ENCODE data around the gene MYCBP2.

Gene MYCBP2

DNA sequence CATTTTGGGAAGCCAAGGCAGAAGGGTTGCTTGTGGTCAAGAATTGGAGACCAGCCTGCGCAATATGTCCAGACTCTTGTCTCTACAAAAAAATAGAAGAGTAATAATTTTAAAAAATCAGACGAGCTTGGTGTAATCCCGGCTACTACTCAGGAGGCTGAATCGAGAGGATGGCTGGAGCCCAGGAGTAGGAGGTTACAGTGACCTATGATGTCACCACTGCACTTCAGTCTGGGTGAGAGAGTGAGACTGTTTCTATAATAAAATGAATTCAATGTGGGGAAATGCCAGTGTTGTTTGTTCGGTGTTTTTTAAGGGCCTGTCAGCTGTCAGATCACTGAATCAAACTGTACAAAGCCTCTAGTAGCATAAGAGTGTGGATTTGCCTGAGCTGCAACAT is 298.7 kb downstream of the MYCBP2 start:
- CTCF ChIA-PET = interaction anchor here (0.9 kb wide), 1 partner anchor 1333 kb away, joined by 3 read pairs; no protein-coding TSS in a partner anchor
- Histone ChIP-seq H3K9me3 (ENCODE audit: control insufficient read depth, insufficient read depth, low read depth, low read length) (no peaks in the 10 kb centered on the region), H3K36me3 (ENCODE audit: control insufficient read depth in 2 of 2, insufficient read depth in 1 of 2, low read length in 2 of 2) (peaks cover 0 to 6% of the 10 kb centered on the region in 2 experiments; a peak in 1 of 3 replicates), H3K4me1 (ENCODE audit: control insufficient read depth, insufficient read depth, low read length) (0 out of 2 replicates have a peak, but pooled peaks cover 2% of the 10 kb centered on the region), H3K4me3 (ENCODE audit: low read depth, low read length) (peak overlapping the region; percentile 98), H3K27ac (ENCODE audit: extremely low read depth, low read depth, low read length) (no peak overlapping the region)
- POLR2A ChIA-PET = no interaction called here
- TF ChIP-seq ZBTB21 (tag by site-specific recombination; IDR thresholded peaks at IDR 0.05) = 0 out of 2 replicates have a peak, but pooled peaks have one; percentile 37
- no peak for TF ChIP-seq ZNF776 (tag by site-specific recombination; IDR thresholded peaks at IDR 0.05; ENCODE audit: borderline replicate concordance)
- TF ChIP-seq, protein P1, sequence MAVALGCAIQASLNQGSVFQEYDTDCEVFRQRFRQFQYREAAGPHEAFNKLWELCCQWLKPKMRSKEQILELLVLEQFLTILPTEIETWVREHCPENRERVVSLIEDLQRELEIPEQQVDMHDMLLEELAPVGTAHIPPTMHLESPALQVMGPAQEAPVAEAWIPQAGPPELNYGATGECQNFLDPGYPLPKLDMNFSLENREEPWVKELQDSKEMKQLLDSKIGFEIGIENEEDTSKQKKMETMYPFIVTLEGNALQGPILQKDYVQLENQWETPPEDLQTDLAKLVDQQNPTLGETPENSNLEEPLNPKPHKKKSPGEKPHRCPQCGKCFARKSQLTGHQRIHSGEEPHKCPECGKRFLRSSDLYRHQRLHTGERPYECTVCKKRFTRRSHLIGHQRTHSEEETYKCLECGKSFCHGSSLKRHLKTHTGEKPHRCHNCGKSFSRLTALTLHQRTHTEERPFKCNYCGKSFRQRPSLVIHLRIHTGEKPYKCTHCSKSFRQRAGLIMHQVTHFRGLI (tag by site-specific recombination; IDR thresholded peaks at IDR 0.05) = no peak
- TF ChIP-seq, protein P2, sequence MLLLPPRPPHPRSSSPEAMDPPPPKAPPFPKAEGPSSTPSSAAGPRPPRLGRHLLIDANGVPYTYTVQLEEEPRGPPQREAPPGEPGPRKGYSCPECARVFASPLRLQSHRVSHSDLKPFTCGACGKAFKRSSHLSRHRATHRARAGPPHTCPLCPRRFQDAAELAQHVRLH (tag by site-specific recombination; IDR thresholded peaks at IDR 0.05) = no peak
- TF ChIP-seq, protein P3, sequence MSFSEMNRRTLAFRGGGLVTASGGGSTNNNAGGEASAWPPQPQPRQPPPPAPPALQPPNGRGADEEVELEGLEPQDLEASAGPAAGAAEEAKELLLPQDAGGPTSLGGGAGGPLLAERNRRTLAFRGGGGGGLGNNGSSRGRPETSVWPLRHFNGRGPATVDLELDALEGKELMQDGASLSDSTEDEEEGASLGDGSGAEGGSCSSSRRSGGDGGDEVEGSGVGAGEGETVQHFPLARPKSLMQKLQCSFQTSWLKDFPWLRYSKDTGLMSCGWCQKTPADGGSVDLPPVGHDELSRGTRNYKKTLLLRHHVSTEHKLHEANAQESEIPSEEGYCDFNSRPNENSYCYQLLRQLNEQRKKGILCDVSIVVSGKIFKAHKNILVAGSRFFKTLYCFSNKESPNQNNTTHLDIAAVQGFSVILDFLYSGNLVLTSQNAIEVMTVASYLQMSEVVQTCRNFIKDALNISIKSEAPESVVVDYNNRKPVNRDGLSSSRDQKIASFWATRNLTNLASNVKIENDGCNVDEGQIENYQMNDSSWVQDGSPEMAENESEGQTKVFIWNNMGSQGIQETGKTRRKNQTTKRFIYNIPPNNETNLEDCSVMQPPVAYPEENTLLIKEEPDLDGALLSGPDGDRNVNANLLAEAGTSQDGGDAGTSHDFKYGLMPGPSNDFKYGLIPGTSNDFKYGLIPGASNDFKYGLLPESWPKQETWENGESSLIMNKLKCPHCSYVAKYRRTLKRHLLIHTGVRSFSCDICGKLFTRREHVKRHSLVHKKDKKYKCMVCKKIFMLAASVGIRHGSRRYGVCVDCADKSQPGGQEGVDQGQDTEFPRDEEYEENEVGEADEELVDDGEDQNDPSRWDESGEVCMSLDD (tag by site-specific recombination; IDR thresholded peaks at IDR 0.05) = no peak
- TF ChIP-seq ZNF416 (tag by site-specific recombination; IDR thresholded peaks at IDR 0.05) = no peak
- no peak for TF ChIP-seq ZNF501 (tag by site-specific recombination; IDR thresholded peaks at IDR 0.05)
- no peak for TF ChIP-seq ZBTB7A (tag by site-specific recombination; IDR thresholded peaks at IDR 0.05; ENCODE audit: low read depth)
- no peak for TF ChIP-seq KLF7 (tag by site-specific recombination; IDR thresholded peaks at IDR 0.05; ENCODE audit: borderline replicate concordance)
- TF ChIP-seq, protein P4, sequence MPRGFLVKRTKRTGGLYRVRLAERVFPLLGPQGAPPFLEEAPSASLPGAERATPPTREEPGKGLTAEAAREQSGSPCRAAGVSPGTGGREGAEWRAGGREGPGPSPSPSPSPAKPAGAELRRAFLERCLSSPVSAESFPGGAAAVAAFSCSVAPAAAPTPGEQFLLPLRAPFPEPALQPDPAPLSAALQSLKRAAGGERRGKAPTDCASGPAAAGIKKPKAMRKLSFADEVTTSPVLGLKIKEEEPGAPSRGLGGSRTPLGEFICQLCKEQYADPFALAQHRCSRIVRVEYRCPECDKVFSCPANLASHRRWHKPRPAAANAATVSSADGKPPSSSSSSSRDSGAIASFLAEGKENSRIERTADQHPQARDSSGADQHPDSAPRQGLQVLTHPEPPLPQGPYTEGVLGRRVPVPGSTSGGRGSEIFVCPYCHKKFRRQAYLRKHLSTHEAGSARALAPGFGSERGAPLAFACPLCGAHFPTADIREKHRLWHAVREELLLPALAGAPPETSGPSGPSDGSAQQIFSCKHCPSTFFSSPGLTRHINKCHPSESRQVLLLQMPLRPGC (tag by site-specific recombination; IDR thresholded peaks at IDR 0.05) = no peak
- TF ChIP-seq, protein P5, sequence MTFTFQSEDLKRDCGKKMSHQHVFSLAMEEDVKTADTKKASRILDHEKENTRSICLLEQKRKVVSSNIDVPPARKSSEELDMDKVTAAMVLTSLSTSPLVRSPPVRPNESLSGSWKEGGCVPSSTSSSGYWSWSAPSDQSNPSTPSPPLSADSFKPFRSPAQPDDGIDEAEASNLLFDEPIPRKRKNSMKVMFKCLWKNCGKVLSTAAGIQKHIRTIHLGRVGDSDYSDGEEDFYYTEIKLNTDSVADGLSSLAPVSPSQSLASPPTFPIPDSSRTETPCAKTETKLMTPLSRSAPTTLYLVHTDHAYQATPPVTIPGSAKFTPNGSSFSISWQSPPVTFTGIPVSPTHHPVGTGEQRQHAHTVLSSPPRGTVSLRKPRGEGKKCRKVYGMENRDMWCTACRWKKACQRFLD (tag by site-specific recombination; IDR thresholded peaks at IDR 0.05) = no peak
- no peak for TF ChIP-seq ZFP41 (tag by site-specific recombination; IDR thresholded peaks at IDR 0.05; ENCODE audit: borderline replicate concordance)
- TF ChIP-seq ZNF629 (tag by site-specific recombination; IDR thresholded peaks at IDR 0.05) = peak; percentile 80
- TF ChIP-seq, protein P6, sequence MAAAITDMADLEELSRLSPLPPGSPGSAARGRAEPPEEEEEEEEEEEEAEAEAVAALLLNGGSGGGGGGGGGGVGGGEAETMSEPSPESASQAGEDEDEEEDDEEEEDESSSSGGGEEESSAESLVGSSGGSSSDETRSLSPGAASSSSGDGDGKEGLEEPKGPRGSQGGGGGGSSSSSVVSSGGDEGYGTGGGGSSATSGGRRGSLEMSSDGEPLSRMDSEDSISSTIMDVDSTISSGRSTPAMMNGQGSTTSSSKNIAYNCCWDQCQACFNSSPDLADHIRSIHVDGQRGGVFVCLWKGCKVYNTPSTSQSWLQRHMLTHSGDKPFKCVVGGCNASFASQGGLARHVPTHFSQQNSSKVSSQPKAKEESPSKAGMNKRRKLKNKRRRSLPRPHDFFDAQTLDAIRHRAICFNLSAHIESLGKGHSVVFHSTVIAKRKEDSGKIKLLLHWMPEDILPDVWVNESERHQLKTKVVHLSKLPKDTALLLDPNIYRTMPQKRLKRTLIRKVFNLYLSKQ (tag by site-specific recombination; IDR thresholded peaks at IDR 0.05; ENCODE audit: borderline replicate concordance) = no peak
- no peak for TF ChIP-seq HOXA7 (CRISPR knock-in tag; IDR thresholded peaks at IDR 0.05; ENCODE audit: borderline replicate concordance)
- TF ChIP-seq ZNF157 (tag by site-specific recombination; IDR thresholded peaks at IDR 0.05) = no peak
- TF ChIP-seq ZNF155 (tag by site-specific recombination; IDR thresholded peaks at IDR 0.05) = no peak
- no peak for TF ChIP-seq MEIS1 (CRISPR knock-in tag; IDR thresholded peaks at IDR 0.05; ENCODE audit: borderline replicate concordance)
- TF ChIP-seq ZNF2 (tag by site-specific recombination; IDR thresholded peaks at IDR 0.05) = no peak
- no peak for TF ChIP-seq ZNF10 (tag by site-specific recombination; IDR thresholded peaks at IDR 0.05)
- TF ChIP-seq ZNF112 (tag by site-specific recombination; IDR thresholded peaks at IDR 0.05) = no peak
- no peak for TF ChIP-seq ZNF138 (tag by site-specific recombination; IDR thresholded peaks at IDR 0.05; ENCODE audit: borderline replicate concordance)
- TF ChIP-seq MZF1 (tag by site-specific recombination; IDR thresholded peaks at IDR 0.05; ENCODE audit: borderline replicate concordance) = no peak
- TF ChIP-seq ZNF677 (tag by site-specific recombination; IDR thresholded peaks at IDR 0.05) = no peak
- TF ChIP-seq, protein P7, sequence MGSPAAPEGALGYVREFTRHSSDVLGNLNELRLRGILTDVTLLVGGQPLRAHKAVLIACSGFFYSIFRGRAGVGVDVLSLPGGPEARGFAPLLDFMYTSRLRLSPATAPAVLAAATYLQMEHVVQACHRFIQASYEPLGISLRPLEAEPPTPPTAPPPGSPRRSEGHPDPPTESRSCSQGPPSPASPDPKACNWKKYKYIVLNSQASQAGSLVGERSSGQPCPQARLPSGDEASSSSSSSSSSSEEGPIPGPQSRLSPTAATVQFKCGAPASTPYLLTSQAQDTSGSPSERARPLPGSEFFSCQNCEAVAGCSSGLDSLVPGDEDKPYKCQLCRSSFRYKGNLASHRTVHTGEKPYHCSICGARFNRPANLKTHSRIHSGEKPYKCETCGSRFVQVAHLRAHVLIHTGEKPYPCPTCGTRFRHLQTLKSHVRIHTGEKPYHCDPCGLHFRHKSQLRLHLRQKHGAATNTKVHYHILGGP (tag by site-specific recombination; IDR thresholded peaks at IDR 0.05) = no peak
- TF ChIP-seq ZNF391 (tag by site-specific recombination; IDR thresholded peaks at IDR 0.05; ENCODE audit: borderline replicate concordance, low read depth) = no peak
- TF ChIP-seq ZBTB8A (tag by site-specific recombination; IDR thresholded peaks at IDR 0.05) = peak; percentile 54; the same call in 1 of the 2 replicates
- no peak for TF ChIP-seq SETDB1 (IDR thresholded peaks at IDR 0.05; ENCODE audit: insufficient read length, low read length)

Measured in HEK293 (cell line).